NT2/D1 (cell line): ENCODE data around the gene SEC14L5.

Source experiments
- DNase-seq: peaks from one replicate; pipeline ENCODE4 v3.0.0-alpha.2; 2011; ENCODE audit warnings: low read depth, low spot score
- H3K27me3 ChIP-seq: 2 replicates; pipeline ENCODE4 v1.6.0; 2011; ENCODE audit warnings: mild to moderate bottlenecking; ENCODE audit not compliant: insufficient read length, insufficient read depth
- H3K36me3 ChIP-seq: 2 replicates; pipeline ENCODE4 v1.6.1; 2011; ENCODE audit warnings: mild to moderate bottlenecking, low read length, mixed read lengths; ENCODE audit not compliant: insufficient read depth, insufficient read length
- H3K4me1 ChIP-seq: 2 replicates; pipeline ENCODE4 v1.5.1; 2011; ENCODE audit not compliant: insufficient read depth, insufficient read length
- H3K4me3 ChIP-seq: 2 replicates; pipeline ENCODE4 v1.5.1; 2011; ENCODE audit warnings: low read depth; ENCODE audit not compliant: insufficient read length
- H3K9ac ChIP-seq: 2 replicates; pipeline ENCODE4 v1.6.0; 2011; ENCODE audit warnings: low read depth; ENCODE audit not compliant: insufficient read length
- H3K9me3 ChIP-seq: 2 replicates; pipeline ENCODE4 v1.5.1; 2011; ENCODE audit warnings: mild to moderate bottlenecking, low read length; ENCODE audit not compliant: insufficient read depth
- SUZ12 ChIP-seq: IDR thresholded peaks from 2 replicates; pipeline ENCODE4 v1.6.1; 2011; ENCODE audit not compliant: insufficient read length, insufficient read depth; ENCODE audit errors: extremely low read depth
- YY1 ChIP-seq: IDR thresholded peaks from 2 replicates; pipeline ENCODE4 v1.6.1; 2011; ENCODE audit not compliant: insufficient read length, insufficient read depth
- ZNF274 ChIP-seq: IDR thresholded peaks from 2 replicates; pipeline ENCODE4 v1.6.1; 2011; ENCODE audit warnings: mild to moderate bottlenecking, low read depth, low read length

SEC14L5 gene

DNA sequence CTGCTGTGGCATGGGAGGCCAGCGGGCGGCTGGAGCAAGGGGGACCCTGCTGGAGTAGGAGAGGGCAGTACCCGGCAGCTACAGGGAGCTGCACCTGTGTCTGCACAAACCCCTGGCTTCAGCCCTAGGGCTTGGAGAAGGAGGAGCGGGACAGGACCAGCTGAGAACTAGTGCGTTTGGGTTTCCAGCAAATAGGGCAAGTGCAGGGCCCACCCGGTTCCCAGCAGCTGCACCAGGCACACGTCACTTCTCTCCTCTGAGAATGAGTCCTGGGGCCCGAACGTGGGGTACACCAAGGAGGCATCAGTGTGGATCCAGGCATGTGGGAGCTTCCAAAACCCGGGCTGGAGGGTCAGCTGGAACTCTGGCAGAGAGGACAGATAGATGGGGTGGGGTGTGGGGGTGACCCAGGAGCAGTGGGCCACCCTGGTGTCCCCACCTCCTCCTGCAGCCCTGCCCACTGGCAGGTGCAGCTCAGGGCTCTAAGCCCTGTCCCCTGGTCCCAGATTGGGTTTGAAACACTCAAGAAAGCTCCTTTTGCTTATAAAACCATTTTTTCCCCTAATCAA lies 102.0 kb downstream of the SEC14L5 start:
- no peak for DNase-seq
- no peak overlapping the region for H3K4me3 ChIP-seq
- H3K27me3 ChIP-seq, result no peaks in the 10 kb centered on the region
- no peaks in the 10 kb centered on the region for H3K9me3 ChIP-seq
- peaks cover 4% of the 10 kb centered on the region for H3K36me3 ChIP-seq
- peak overlapping the region; percentile 79 for H3K9ac ChIP-seq
- H3K4me1 ChIP-seq, result peaks cover 18% of the 10 kb centered on the region
- TF ChIP-seq ZNF274 (no peak), SUZ12 (no peak), YY1 (no peak)

DNA sequence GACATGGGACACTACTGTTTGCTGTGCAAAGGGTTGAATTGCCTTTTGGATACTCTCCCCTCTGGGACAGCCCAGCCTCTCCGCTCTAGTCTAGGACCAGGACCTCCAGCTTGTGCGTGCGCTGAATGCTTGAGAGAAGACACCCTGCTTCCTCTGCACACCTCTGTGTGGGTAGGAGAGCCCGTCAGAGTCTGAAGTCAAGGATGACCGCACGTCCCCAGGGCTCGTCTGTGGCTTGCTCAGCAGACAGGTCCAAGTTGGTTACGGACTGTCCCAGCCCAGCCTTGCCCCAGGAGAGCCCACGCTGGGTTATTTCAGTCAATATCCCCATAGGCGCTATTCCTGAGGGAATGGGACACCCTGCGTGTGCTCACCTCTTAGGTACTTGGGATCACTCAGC lies 103.9 kb downstream of the SEC14L5 start:
- no peak for TF ChIP-seq SUZ12
- TF ChIP-seq ZNF274, result no peak
- no peak for TF ChIP-seq YY1
- Histone ChIP-seq H3K36me3 (no peaks in the 10 kb centered on the region), H3K4me1 (peaks cover 26% of the 10 kb centered on the region), H3K9ac (no peak overlapping the region), H3K4me3 (no peak overlapping the region), H3K9me3 (no peaks in the 10 kb centered on the region), H3K27me3 (no peaks in the 10 kb centered on the region)
- DNase-seq, result no peak

DNA sequence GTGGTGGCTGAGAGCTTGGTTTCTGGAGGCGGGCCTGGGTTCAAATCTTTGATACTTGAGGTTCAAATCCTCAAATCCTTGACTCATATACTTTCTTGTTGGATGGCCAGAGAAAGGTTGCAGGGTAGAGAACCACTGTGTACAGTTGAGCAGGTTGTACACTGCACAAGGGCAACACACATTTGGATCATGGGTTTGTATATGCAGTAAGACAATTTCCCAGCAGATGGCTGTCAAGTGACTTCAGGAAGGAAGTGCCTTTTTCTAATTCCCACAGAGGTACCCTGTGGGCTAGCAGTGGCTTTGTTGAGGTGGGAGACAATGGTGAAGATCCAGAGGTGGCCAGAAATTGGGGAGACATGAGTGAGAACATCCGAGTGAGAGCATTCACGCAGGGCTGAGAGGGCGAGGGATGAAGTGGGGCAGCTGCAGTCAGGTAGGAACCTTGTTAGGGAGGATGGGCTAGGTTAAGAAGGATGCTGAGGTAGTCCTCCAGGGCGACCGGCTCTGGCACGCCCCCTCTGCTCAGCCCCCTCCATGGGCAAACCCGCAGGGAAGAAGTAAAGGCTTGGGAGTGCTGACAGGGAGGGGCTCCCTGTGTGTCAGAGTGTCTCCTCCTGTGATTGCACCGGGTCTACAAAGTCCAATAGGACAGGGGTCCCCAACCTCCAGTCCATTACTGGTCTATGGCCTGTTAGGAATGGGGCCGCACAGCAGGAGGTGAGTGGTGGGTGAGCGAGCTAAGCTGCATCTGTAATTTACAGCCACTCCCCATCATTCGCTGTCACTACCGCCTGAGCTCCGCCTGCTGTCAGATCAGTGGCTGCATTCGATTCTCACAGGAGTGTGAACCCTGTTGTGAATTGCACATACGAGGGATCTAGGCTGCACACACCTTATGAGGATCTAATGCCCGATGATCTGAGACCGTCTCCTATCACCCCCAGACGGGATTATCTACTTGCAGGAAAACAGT lies 104.9 kb downstream of the SEC14L5 start:
- TF ChIP-seq SUZ12 (no peak), ZNF274 (no peak), YY1 (no peak)
- Histone ChIP-seq H3K27me3 (no peaks in the 10 kb centered on the region), H3K36me3 (no peaks in the 10 kb centered on the region), H3K4me3 (no peak overlapping the region), H3K9me3 (no peaks in the 10 kb centered on the region), H3K4me1 (peaks cover 26% of the 10 kb centered on the region), H3K9ac (no peak overlapping the region)
- no peak for DNase-seq

DNA sequence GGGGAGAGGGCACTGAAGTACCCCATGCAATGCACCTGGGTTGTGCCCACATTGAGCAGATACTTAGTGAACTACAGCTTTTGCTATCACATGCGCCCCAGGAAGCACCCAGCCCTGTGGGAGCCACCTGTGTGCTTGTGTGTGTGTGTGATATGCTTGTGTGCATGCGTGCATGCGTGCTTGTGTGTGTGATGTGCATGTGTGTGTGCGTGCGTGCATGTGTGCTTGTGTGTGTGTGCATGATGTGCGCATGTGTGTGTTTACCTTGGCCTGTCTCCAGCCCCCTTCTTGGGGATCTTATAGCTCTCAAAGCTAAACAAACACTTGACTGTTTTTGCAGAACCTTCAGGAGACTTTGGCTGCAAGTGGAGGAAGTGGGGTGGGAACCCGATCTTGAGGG lies 106.8 kb downstream of the SEC14L5 start:
- Histone ChIP-seq H3K4me3 (no peak overlapping the region), H3K27me3 (no peaks in the 10 kb centered on the region), H3K4me1 (peaks cover 23% of the 10 kb centered on the region), H3K36me3 (no peaks in the 10 kb centered on the region), H3K9me3 (no peaks in the 10 kb centered on the region), H3K9ac (no peak overlapping the region)
- no peak for DNase-seq
- TF ChIP-seq SUZ12 (no peak), ZNF274 (no peak), YY1 (no peak)

DNA sequence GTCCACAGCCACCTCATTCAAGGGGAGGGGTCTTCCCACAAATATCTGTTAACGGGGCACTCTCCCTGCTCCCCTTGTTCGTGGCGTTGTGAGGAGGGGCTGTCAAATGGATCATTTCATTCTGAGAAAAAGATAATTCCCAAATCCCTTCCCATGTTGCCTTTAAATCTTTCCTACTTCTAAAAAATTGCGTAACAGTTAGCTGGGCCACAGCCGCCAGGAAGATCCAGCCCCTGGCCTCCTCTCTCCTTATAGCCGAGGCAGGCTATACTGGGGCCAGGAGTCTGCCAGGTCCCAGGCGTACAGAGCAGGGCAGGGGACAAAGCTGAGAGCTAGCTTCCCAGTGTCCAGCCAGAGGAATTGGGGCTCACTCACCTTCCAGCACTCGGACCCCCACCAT lies 107.2 kb downstream of the SEC14L5 start:
- H3K4me3 ChIP-seq, result no peak overlapping the region
- peaks cover 19% of the 10 kb centered on the region for H3K4me1 ChIP-seq
- no peaks in the 10 kb centered on the region for H3K27me3 ChIP-seq
- H3K9ac ChIP-seq, result peak overlapping the region; percentile 62
- TF ChIP-seq ZNF274 (no peak), SUZ12 (no peak), YY1 (no peak)
- DNase-seq, result no peak
- no peaks in the 10 kb centered on the region for H3K9me3 ChIP-seq
- no peaks in the 10 kb centered on the region for H3K36me3 ChIP-seq

DNA sequence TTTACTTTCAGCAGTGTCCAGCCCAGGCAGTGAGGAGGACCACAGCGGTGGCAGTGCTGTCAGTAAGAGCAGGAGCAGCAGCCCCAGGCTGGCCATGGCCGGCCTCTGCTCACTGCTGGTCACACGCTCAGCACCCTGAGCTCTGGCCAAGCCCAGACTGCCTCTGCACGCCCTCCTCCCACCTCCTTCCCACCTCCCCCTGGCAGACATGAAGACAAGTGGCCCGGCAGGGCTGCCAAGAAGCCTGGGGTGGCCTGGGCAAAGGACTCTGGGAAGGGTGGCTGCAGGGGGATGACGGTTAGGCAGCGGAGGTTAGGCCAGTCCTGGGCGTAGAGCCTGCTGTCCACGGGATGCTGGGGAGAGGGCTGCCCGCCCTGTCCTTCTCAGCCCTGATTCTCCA lies 107.7 kb downstream of the SEC14L5 start, which contains the start of gene C16orf89:
Gene C16orf89, minus strand, starts transcription at position 144 of the 400 bp plus-strand sequence. Its CDS starts 48 bp downstream, at position 96.
- H3K36me3 ChIP-seq, result no peaks in the 10 kb centered on the region
- TF ChIP-seq ZNF274, result no peak
- no peak for TF ChIP-seq SUZ12
- no peak for TF ChIP-seq YY1
- peaks cover 18% of the 10 kb centered on the region for H3K4me1 ChIP-seq
- no peaks in the 10 kb centered on the region for H3K27me3 ChIP-seq
- H3K4me3 ChIP-seq, result no peak within 1 kb of the TSS
- peak within 1 kb of the TSS; percentile 62 for H3K9ac ChIP-seq
- H3K9me3 ChIP-seq, result no peaks in the 10 kb centered on the region
- no peak for DNase-seq

DNA sequence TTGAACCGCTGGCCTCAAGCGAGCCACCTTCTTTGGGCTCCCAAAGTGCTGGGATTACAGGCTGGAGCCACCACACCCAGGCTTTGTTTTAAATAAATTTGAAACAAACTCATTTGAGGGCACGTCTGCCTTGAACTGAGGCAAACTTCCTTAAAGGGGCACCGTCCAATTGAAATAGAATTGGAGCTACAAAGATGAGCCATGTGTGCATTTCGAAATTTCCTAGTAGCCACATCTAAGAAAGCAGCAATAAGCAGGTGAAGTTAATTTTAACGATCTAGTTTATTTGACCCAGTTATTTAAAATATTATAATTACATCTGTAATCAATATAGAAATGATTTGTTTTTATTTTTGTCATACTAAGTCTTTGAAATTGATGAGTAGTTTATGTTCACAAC lies 108.4 kb downstream of the SEC14L5 start:
- Histone ChIP-seq H3K36me3 (no peaks in the 10 kb centered on the region), H3K4me3 (no peak overlapping the region), H3K4me1 (peaks cover 18% of the 10 kb centered on the region), H3K9ac (no peak overlapping the region), H3K27me3 (no peaks in the 10 kb centered on the region), H3K9me3 (no peaks in the 10 kb centered on the region)
- TF ChIP-seq YY1, result no peak
- no peak for TF ChIP-seq ZNF274
- TF ChIP-seq SUZ12, result no peak
- DNase-seq, result no peak
